H1 (cell line): ENCODE data around the gene EGFLAM. TPM values are rescaled to one million over a fixed set of nuclear protein-coding genes. Genes with fewer than 3 reads are reported as not detected.

ENCODE experiments used
- CTCF ChIA-PET: fragments of 300-600 bp; sonication (Branson Sonifier 250); formaldehyde crosslinking; loops from one replicate; lab custom pipeline; 2021; ENCODE audit not compliant: partially characterized antibody; lab: Charles Lee
- POLR2A ChIA-PET: fragments of 300-600 bp; sonication (Branson Sonifier 250); formaldehyde crosslinking; loops from one replicate; lab custom pipeline; 2021; ENCODE audit warnings: inconsistent platforms; ENCODE audit not compliant: partially characterized antibody; lab: Charles Lee
- DNase-seq, 2 experiments: peaks; one replicate each; pipeline versions ENCODE4 v3.0.0 to v3.0.0-alpha.2; 2010 to 2022; ENCODE audit warnings: low spot score in 2 of 2, low read depth in 1 of 2, mixed read lengths in 1 of 2
- FAIRE-seq: peaks from 2 replicates; lab custom pipeline; 2011; peaks lifted over from hg19 to GRCh38; lab: Jason Lieb, UNC
- H2AFZ ChIP-seq: 2 replicates; pipeline ENCODE4 v1.8.1; 2012; ENCODE audit warnings: low read length, inconsistent platforms
- H2AK5ac ChIP-seq: 2 replicates; pipeline ENCODE4 v1.6.1; 2013; ENCODE audit warnings: low read depth, low read length
- H2BK120ac ChIP-seq: replicated peaks from 2 replicates; pipeline ENCODE3; 2013; ENCODE audit warnings: low read depth, low read length, inconsistent platforms
- H2BK12ac ChIP-seq: 2 replicates; pipeline ENCODE4 v1.6.1; 2013; ENCODE audit warnings: low read depth, low read length
- H2BK15ac ChIP-seq: 2 replicates; pipeline ENCODE4 v1.6.1; 2013; ENCODE audit warnings: low read length
- H2BK20ac ChIP-seq: 2 replicates; pipeline ENCODE4 v1.6.1; 2013; ENCODE audit warnings: low read length
- H2BK5ac ChIP-seq: 2 replicates; pipeline ENCODE4 v1.6.1; 2013; ENCODE audit warnings: low read depth, low read length
- H3K14ac ChIP-seq: 2 replicates; pipeline ENCODE4 v1.6.1; 2013; ENCODE audit warnings: inconsistent platforms; ENCODE audit not compliant: insufficient read length
- H3K18ac ChIP-seq: 2 replicates; pipeline ENCODE4 v1.6.1; 2013; ENCODE audit warnings: low read length; ENCODE audit errors: extremely low read depth
- H3K23ac ChIP-seq: 2 replicates; pipeline ENCODE4 v1.6.1; 2013; ENCODE audit warnings: inconsistent platforms; ENCODE audit not compliant: insufficient read length
- H3K23me2 ChIP-seq: 2 replicates; pipeline ENCODE4 v1.6.1; 2013; ENCODE audit warnings: low read depth, low read length
- H3K27ac ChIP-seq: 2 replicates; pipeline ENCODE4 v1.6.1; 2011; ENCODE audit warnings: low read depth, low read length, inconsistent platforms
- H3K27me3 ChIP-seq, 4 experiments: replicated peaks in 1 of 4; 1 replicate in 1 of 4; 2 replicates in 3 of 4; pipeline versions ENCODE4 v1.6.1 to v1.8.1; 2011 to 2013; ENCODE audit warnings: low read length in 3 of 4, mild to moderate bottlenecking in 3 of 4, inconsistent platforms in 2 of 4, mixed read lengths in 2 of 4, moderate library complexity in 1 of 4; ENCODE audit not compliant: control insufficient read depth in 3 of 4, insufficient read depth in 3 of 4; ENCODE audit errors: extremely low read depth in 1 of 4
- H3K36me3 ChIP-seq, 4 experiments: 2 replicates each; pipeline versions ENCODE4 v1.6.1 to v1.8.1; 2011 to 2013; ENCODE audit warnings: mild to moderate bottlenecking in 4 of 4, low read length in 3 of 4, moderate library complexity in 2 of 4, control low read depth in 1 of 4, inconsistent platforms in 1 of 4; ENCODE audit not compliant: insufficient read depth in 4 of 4, control insufficient read depth in 2 of 4
- H3K4ac ChIP-seq: replicated peaks from 2 replicates; pipeline ENCODE3; 2013; ENCODE audit warnings: low read length, low read depth, mixed read lengths, inconsistent platforms; ENCODE audit not compliant: insufficient read length
- H3K4me1 ChIP-seq, 4 experiments: replicated peaks in 1 of 4; 1 replicate in 1 of 4; 2 replicates in 3 of 4; pipeline versions ENCODE4 v1.6.1 to v1.8.1; 2011 to 2013; ENCODE audit warnings: low read length in 3 of 4, inconsistent platforms in 2 of 4, mixed read lengths in 1 of 4; ENCODE audit not compliant: insufficient read depth in 4 of 4, control insufficient read depth in 3 of 4
- H3K4me2 ChIP-seq, 2 experiments: 2 replicates each; pipeline versions ENCODE4 v1.6.1 to v1.8.1; 2011 to 2013; ENCODE audit warnings: low read depth in 2 of 2, low read length in 2 of 2, control low read depth in 1 of 2, inconsistent platforms in 1 of 2, mild to moderate bottlenecking in 1 of 2; ENCODE audit not compliant: insufficient read depth in 1 of 2
- H3K4me3 ChIP-seq, 4 experiments: fragments of 200-600, 300-600 bp in 1 of 4; sonication (generic), shearing (Covaris generic), sonication (Bioruptor Twin) in 1 of 4; 2 replicates each; pipeline versions ENCODE4 v1.5.1 to v1.8.1; 2011 to 2016; ENCODE audit warnings: low read length in 4 of 4, low read depth in 3 of 4, control low read depth in 2 of 4, inconsistent platforms in 2 of 4, mild to moderate bottlenecking in 2 of 4, mixed read lengths in 1 of 4, moderate library complexity in 1 of 4; ENCODE audit not compliant: insufficient read depth in 2 of 4; ENCODE audit errors: extremely low read depth in 1 of 4
- H3K56ac ChIP-seq: replicated peaks from 2 replicates; pipeline ENCODE3; 2013; ENCODE audit warnings: low read depth, mild to moderate bottlenecking, mixed read lengths, low read length, inconsistent platforms; ENCODE audit not compliant: insufficient read length
- H3K79me1 ChIP-seq: 2 replicates; pipeline ENCODE4 v1.6.1; 2013; ENCODE audit warnings: low read depth, low read length, control low read depth
- H3K79me2 ChIP-seq, 2 experiments: 2 replicates each; pipeline versions ENCODE4 v1.6.1 to v1.8.1; 2012 to 2013; ENCODE audit warnings: low read length in 2 of 2, mild to moderate bottlenecking in 2 of 2, inconsistent platforms in 1 of 2; ENCODE audit not compliant: insufficient read depth in 2 of 2, control insufficient read depth in 1 of 2
- H3K9ac ChIP-seq, 4 experiments: replicated peaks in 1 of 4; 1 replicate in 1 of 4; 2 replicates in 3 of 4; pipeline versions ENCODE4 v1.6.1 to v1.8.1; 2011 to 2013; ENCODE audit warnings: low read depth in 3 of 4, low read length in 3 of 4, control low read depth in 2 of 4, mild to moderate bottlenecking in 2 of 4, moderate library complexity in 2 of 4, inconsistent platforms in 1 of 4; ENCODE audit errors: extremely low read depth in 1 of 4
- H3K9me3 ChIP-seq, 2 experiments: 2 replicates each; pipeline versions ENCODE4 v1.6.1 to v1.8.1; 2012 to 2013; ENCODE audit warnings: mild to moderate bottlenecking in 2 of 2, moderate library complexity in 2 of 2, control low read depth in 1 of 2, inconsistent platforms in 1 of 2, low read depth in 1 of 2, low read length in 1 of 2, mixed read lengths in 1 of 2; ENCODE audit not compliant: insufficient read depth in 2 of 2
- H4K20me1 ChIP-seq, 2 experiments: replicated peaks in 1 of 2; 2 replicates each; pipeline versions ENCODE3 to v1.8.1; 2011 to 2013; ENCODE audit warnings: inconsistent platforms in 2 of 2, low read length in 2 of 2, mild to moderate bottlenecking in 1 of 2; ENCODE audit not compliant: insufficient read depth in 2 of 2, control insufficient read depth in 1 of 2
- H4K5ac ChIP-seq: 2 replicates; pipeline ENCODE4 v1.6.1; 2013; ENCODE audit warnings: low read length, low read depth, mixed read lengths, inconsistent platforms; ENCODE audit not compliant: insufficient read length
- H4K8ac ChIP-seq: 2 replicates; pipeline ENCODE4 v1.8.0; 2013; ENCODE audit warnings: mild to moderate bottlenecking, moderate library complexity, low read length, inconsistent platforms; ENCODE audit not compliant: insufficient read depth; ENCODE audit errors: extremely low read depth
- H4K91ac ChIP-seq: replicated peaks from 2 replicates; pipeline ENCODE3; 2013; ENCODE audit warnings: low read length, mixed read lengths, inconsistent platforms; ENCODE audit not compliant: insufficient read length
- BRCA1 ChIP-seq: IDR thresholded peaks from 2 replicates; pipeline ENCODE4 v1.6.1; 2012; ENCODE audit warnings: low read depth, low read length, improper control_type of control experiment
- CBX5 ChIP-seq: fragments of 300-800, 300-1000 bp; sonication (generic); IDR thresholded peaks from 2 replicates; pipeline ENCODE4 v1.7.1; 2016; ENCODE audit warnings: antibody characterized with exemption, low read length, low read depth
- CEBPB ChIP-seq: IDR thresholded peaks from 2 replicates; pipeline ENCODE4 v1.6.1; 2012; ENCODE audit warnings: low read depth, low read length
- CREB1 ChIP-seq: IDR thresholded peaks from 2 replicates; pipeline ENCODE4 v1.6.1; 2012; ENCODE audit warnings: inconsistent platforms
- GTF2F1 ChIP-seq: IDR thresholded peaks from 2 replicates; pipeline ENCODE4 v1.6.1; 2012; ENCODE audit warnings: low read depth, low read length, improper control_type of control experiment, borderline replicate concordance
- HDAC2 ChIP-seq, 2 experiments: fragments of 300-600 bp in 1 of 2; sonication (generic) in 1 of 2; IDR thresholded peaks; 2 replicates each; pipeline ENCODE4 v1.6.1; 2011 to 2012; ENCODE audit warnings: low read depth in 2 of 2, low read length in 2 of 2, mild to moderate bottlenecking in 2 of 2, moderate library complexity in 2 of 2, borderline replicate concordance in 1 of 2, inconsistent platforms in 1 of 2
- KDM5A ChIP-seq: fragments of 200-600 bp; IDR thresholded peaks from 2 replicates; pipeline ENCODE4 v1.7.1; 2012; ENCODE audit warnings: mild to moderate bottlenecking, low read length, inconsistent platforms, mixed read lengths
- MAFK ChIP-seq: IDR thresholded peaks from 2 replicates; pipeline ENCODE4 v1.6.1; 2012; ENCODE audit warnings: low read depth, mild to moderate bottlenecking, improper control_type of control experiment, low read length
- MAX ChIP-seq: IDR thresholded peaks from 2 replicates; pipeline ENCODE4 v1.6.1; 2012; ENCODE audit warnings: inconsistent platforms
- NRF1 ChIP-seq: IDR thresholded peaks from 2 replicates; pipeline ENCODE4 v1.6.1; 2011; ENCODE audit warnings: mild to moderate bottlenecking, low read depth, low read length, improper control_type of control experiment
- POU5F1 ChIP-seq: IDR thresholded peaks from 2 replicates; pipeline ENCODE4 v1.6.1; 2011; ENCODE audit warnings: low read depth, mild to moderate bottlenecking, low read length, moderate library complexity
- RXRA ChIP-seq: IDR thresholded peaks from 2 replicates; pipeline ENCODE4 v1.6.1; 2011; ENCODE audit warnings: low read depth, mild to moderate bottlenecking, low read length, moderate library complexity; ENCODE audit not compliant: insufficient read depth
- SIRT6 ChIP-seq: IDR thresholded peaks from one replicate; pipeline ENCODE4 v1.7.1; 2012; ENCODE audit warnings: low read length, inconsistent platforms
- SP1 ChIP-seq: IDR thresholded peaks from 2 replicates; pipeline ENCODE4 v1.6.1; 2011; ENCODE audit warnings: low read depth, low read length
- SP4 ChIP-seq: IDR thresholded peaks from 2 replicates; pipeline ENCODE4 v1.6.1; 2012; ENCODE audit warnings: low read length, inconsistent platforms
- TEAD4 ChIP-seq: IDR thresholded peaks from 2 replicates; pipeline ENCODE4 v1.6.1; 2012; ENCODE audit warnings: low read depth, low read length, inconsistent platforms, mixed read lengths
- WGBS, 2 experiments: shearing (Covaris generic) in 1 of 2; methylation state at CpG; one replicate each; pipeline versions ENCODE4 v1.1.6 to v1.1.7; 2013 to 2015; ENCODE audit warnings: low lambda C conversion rate in 2 of 2, mixed read lengths in 2 of 2, inconsistent platforms in 1 of 2, low coverage in 1 of 2, missing lambda C conversion rate in 1 of 2; ENCODE audit not compliant: insufficient replicate concordance in 2 of 2, insufficient coverage in 1 of 2, insufficient read length in 1 of 2; ENCODE audit errors: extremely low coverage in 1 of 2, missing lambda C conversion rate in 1 of 2; 5-methylcytosine and 5-hydroxymethylcytosine counted together
- polyA plus RNA-seq, 7 experiments: library from polyadenylated mRNA; depleted of rRNA in 3 of 7; stranded (reverse) in 5 of 7; unstranded in 2 of 7; fragments of >200 nt in 5 of 7; fragments of 200-250 nt in 2 of 7; gene quantifications; 1 replicate in 5 of 7; 2 replicates in 1 of 7; 4 replicates in 1 of 7; pipeline versions ENCODE4 v1.2.1 to v1.2.3, GENCODE V29; 2011 to 2013; ENCODE audit warnings: missing spikeins in 2 of 7, mixed read lengths in 2 of 7
- total RNA-seq: library from RNA; stranded (reverse); fragmentation: NEBNext Ultra II Directional; extraction: Animal tissue kit (Norgen Biotek cat#: 25700); gene quantifications from 2 replicates; pipeline ENCODE4 v1.2.1, GENCODE V29; 2021

EGFLAM gene
- total and polyA plus RNA-seq, 2 of the 8 experiments (the other 6 are each of a cell fraction or from before 2014, with no cell fraction given): 0.20 to 0.24 TPM

- no peak overlapping the region for H3K56ac ChIP-seq
- H2BK15ac ChIP-seq: no peak overlapping the region
- H3K4me2 ChIP-seq: no peak overlapping the region
- H2BK20ac ChIP-seq: no peak overlapping the region
- CTCF ChIA-PET: interaction anchor here (1.3 to 3.1 kb wide), 2 partner anchors 52 to 103 kb away, joined by 3 to 11 read pairs; no protein-coding TSS in a partner anchor
- H3K79me2 ChIP-seq: no peaks in the 10 kb centered on the region
- H3K27ac ChIP-seq: no peak overlapping the region
- no peaks in the 10 kb centered on the region for H3K79me1 ChIP-seq
- H3K9ac ChIP-seq: no peak overlapping the region
- H4K91ac ChIP-seq: no peak overlapping the region
- H2BK12ac ChIP-seq: no peak overlapping the region
- H3K4me1 ChIP-seq: no peaks in the 10 kb centered on the region
- no peak overlapping the region for H2BK120ac ChIP-seq
- no peaks in the 10 kb centered on the region for H3K27me3 ChIP-seq
- H3K36me3 ChIP-seq: no peaks in the 10 kb centered on the region
- H3K9me3 ChIP-seq: 0 out of 4 replicates have a peak, but pooled peaks cover 0 to 2% of the 10 kb centered on the region in 2 experiments
- H2AFZ ChIP-seq: no peak overlapping the region
- H3K14ac ChIP-seq: no peak overlapping the region
- no peak overlapping the region for H2AK5ac ChIP-seq
- H3K4me3 ChIP-seq: no peak overlapping the region
- no peak overlapping the region for H4K5ac ChIP-seq
- no peak overlapping the region for H4K8ac ChIP-seq
- no peak overlapping the region for H3K18ac ChIP-seq
- no peak overlapping the region for H3K23ac ChIP-seq
- WGBS, 2 experiments: 93% methylated on average over 3 of the region's 3 CpGs; no CpG with 5 or more reads in 1 of the 2 experiments
- H3K4ac ChIP-seq: no peak overlapping the region
- FAIRE-seq (no peak), DNase-seq (no peak)
- POLR2A ChIA-PET: no interaction called here
- no peak overlapping the region for H2BK5ac ChIP-seq
- H3K23me2 ChIP-seq: no peaks in the 10 kb centered on the region
- no peaks in the 10 kb centered on the region for H4K20me1 ChIP-seq
- no peak for TF ChIP-seq SIRT6
- no peak for TF ChIP-seq POU5F1
- TF ChIP-seq GTF2F1: no peak
- no peak for TF ChIP-seq KDM5A
- no peak for TF ChIP-seq SP4
- TF ChIP-seq SP1: no peak
- no peak for TF ChIP-seq BRCA1
- no peak for TF ChIP-seq HDAC2 (IDR thresholded peaks at IDR 0.05; ENCODE audit: borderline replicate concordance in 1 of 2, low read depth in 2 of 2, low read length in 2 of 2)
- no peak for TF ChIP-seq CBX5
- TF ChIP-seq MAX: no peak
- TF ChIP-seq RXRA: no peak
- TF ChIP-seq CEBPB: no peak
- TF ChIP-seq TEAD4: no peak
- TF ChIP-seq CREB1: no peak
- no peak for TF ChIP-seq NRF1
- no peak for TF ChIP-seq MAFK
These were observed 59.5 kb downstream of the EGFLAM start for GRCh38 chr5:38317868-38318267.
